IMR-90 (cell line): ENCODE results near the gene SLC26A1.

Experiments
- CEBPB ChIP-seq: IDR thresholded peaks from 2 replicates; pipeline ENCODE4 v1.6.1; 2012; ENCODE audit warnings: low read depth, low read length, improper control_type of control experiment
- CHD1 ChIP-seq: IDR thresholded peaks from 2 replicates; pipeline ENCODE4 v1.6.1; 2012; ENCODE audit warnings: low read depth, low read length, improper control_type of control experiment
- FOS ChIP-seq: fragments of 150-350 bp; IDR thresholded peaks from 2 replicates; pipeline ENCODE4 v1.6.1; 2016; ENCODE audit warnings: low read depth, low read length
- MAFK ChIP-seq: IDR thresholded peaks from 2 replicates; pipeline ENCODE4 v1.6.1; 2012; ENCODE audit warnings: low read depth, low read length, improper control_type of control experiment
- MAZ ChIP-seq: IDR thresholded peaks from 2 replicates; pipeline ENCODE4 v1.6.1; 2012; ENCODE audit warnings: low read depth, mild to moderate bottlenecking, low read length, improper control_type of control experiment, moderate library complexity, borderline replicate concordance
- POLR2A ChIP-seq: IDR thresholded peaks from 2 replicates; pipeline ENCODE4 v1.6.1; 2012; ENCODE audit warnings: mild to moderate bottlenecking, low read depth, low read length
- RAD21 ChIP-seq: IDR thresholded peaks from 2 replicates; pipeline ENCODE4 v1.6.1; 2012; ENCODE audit warnings: low read length, improper control_type of control experiment
- RCOR1 ChIP-seq: IDR thresholded peaks from 2 replicates; pipeline ENCODE4 v1.6.1; 2012; ENCODE audit warnings: mild to moderate bottlenecking, low read length, improper control_type of control experiment; ENCODE audit not compliant: insufficient replicate concordance
- RFX5 ChIP-seq: IDR thresholded peaks from 2 replicates; pipeline ENCODE4 v1.8.0; 2012; ENCODE audit warnings: low read depth, mild to moderate bottlenecking, low read length, moderate library complexity
- TF ChIP-seq, protein P1 (sequence below): conservative IDR thresholded peaks from 2 replicates; pipeline ENCODE4 v1.5.1; 2012; ENCODE audit warnings: mild to moderate bottlenecking, low read depth, low read length, improper control_type of control experiment

- TF ChIP-seq, protein P1, sequence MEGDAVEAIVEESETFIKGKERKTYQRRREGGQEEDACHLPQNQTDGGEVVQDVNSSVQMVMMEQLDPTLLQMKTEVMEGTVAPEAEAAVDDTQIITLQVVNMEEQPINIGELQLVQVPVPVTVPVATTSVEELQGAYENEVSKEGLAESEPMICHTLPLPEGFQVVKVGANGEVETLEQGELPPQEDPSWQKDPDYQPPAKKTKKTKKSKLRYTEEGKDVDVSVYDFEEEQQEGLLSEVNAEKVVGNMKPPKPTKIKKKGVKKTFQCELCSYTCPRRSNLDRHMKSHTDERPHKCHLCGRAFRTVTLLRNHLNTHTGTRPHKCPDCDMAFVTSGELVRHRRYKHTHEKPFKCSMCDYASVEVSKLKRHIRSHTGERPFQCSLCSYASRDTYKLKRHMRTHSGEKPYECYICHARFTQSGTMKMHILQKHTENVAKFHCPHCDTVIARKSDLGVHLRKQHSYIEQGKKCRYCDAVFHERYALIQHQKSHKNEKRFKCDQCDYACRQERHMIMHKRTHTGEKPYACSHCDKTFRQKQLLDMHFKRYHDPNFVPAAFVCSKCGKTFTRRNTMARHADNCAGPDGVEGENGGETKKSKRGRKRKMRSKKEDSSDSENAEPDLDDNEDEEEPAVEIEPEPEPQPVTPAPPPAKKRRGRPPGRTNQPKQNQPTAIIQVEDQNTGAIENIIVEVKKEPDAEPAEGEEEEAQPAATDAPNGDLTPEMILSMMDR, result no peak
- TF ChIP-seq RFX5 (no peak), POLR2A (no peak), MAZ (no peak), RCOR1 (no peak), MAFK (no peak), RAD21 (no peak), CEBPB (no peak), CHD1 (no peak), FOS (no peak)
These were observed 33.0 kb downstream of the SLC26A1 start for GRCh38 chr4:960140-960635.
